ENCODE results near the gene PTPRM. TPM values are rescaled to one million over a fixed set of nuclear protein-coding genes. Genes with fewer than 3 reads are reported as not detected.

Gene PTPRM
- total RNA-seq, 1 donor from 2014 or later: 63.2 TPM

DNA sequence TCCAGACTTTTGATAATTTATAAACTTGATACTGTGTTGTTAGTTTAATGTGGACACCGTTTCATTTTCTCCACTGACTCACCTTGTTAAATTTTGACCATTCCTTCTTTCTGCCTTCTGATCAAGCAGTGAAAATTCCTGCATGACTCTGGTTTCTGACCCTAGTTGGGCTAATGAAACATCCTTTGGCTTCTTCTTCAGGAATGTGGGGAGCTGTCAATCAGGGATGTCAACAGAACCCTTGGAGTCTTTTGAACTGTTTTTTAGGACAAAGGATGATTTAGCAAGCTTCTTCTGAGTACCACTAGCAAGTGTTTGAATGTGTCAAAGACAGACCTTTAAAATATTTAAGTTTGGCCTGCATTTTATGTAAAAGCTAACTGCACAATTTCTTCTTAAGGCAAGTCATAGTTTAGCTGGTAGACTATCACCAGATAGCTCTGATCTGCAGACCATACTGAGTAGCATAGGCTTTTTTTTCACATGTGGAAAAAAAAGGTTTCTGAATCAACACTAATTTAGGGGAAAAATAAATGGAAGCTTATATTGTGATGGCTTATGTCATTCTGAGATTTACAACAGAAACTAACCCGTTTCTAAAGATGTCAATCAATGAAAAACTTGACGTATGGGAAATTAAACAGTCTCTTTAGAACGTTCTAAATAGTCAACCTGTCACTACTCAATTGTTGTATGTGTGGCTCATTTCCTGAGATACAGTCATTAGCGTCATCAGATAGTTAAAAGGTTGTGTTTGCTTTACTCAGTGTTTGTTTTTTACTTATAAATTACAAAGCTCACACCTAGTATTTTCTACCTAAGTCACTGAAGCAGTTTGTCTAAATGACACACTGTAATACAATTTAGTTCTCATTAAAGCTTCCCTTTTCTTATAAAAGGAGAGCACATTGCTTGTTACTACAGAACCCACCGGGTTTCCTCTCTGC, 311.4 kb downstream of the PTPRM start:
- TF ChIP-seq, protein P1, sequence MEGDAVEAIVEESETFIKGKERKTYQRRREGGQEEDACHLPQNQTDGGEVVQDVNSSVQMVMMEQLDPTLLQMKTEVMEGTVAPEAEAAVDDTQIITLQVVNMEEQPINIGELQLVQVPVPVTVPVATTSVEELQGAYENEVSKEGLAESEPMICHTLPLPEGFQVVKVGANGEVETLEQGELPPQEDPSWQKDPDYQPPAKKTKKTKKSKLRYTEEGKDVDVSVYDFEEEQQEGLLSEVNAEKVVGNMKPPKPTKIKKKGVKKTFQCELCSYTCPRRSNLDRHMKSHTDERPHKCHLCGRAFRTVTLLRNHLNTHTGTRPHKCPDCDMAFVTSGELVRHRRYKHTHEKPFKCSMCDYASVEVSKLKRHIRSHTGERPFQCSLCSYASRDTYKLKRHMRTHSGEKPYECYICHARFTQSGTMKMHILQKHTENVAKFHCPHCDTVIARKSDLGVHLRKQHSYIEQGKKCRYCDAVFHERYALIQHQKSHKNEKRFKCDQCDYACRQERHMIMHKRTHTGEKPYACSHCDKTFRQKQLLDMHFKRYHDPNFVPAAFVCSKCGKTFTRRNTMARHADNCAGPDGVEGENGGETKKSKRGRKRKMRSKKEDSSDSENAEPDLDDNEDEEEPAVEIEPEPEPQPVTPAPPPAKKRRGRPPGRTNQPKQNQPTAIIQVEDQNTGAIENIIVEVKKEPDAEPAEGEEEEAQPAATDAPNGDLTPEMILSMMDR (conservative IDR thresholded peaks at IDR 0.05; ENCODE audit: low read depth, low read length): no peak
- H3K4me3 ChIP-seq (ENCODE audit: low read depth, low read length): no peak overlapping the region
- no peak for DNase-seq (ENCODE audit: low read depth)

DNA sequence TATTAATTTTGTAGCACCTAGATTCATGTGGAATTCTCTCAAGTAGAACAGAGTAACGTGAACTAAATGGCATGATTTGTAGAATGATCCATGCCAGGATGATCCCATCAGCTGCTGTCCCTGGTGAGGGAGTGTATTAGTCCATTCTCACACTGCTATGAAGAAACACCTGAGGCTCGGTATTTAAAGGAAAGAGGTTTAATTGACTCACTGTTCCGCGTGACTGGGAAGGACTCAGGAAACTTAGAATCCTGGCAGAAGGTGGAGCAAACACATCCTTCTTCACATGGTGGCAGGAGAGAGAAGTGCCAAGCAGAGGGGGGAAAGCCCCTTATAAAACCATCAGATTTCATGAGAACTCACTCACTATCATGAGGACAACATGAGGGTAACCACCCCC, 312.6 kb downstream of the PTPRM start:
- TF ChIP-seq, protein P1 (conservative IDR thresholded peaks at IDR 0.05; ENCODE audit: low read depth, low read length): no peak
- no peak overlapping the region for H3K4me3 ChIP-seq (ENCODE audit: low read depth, low read length)
- DNase-seq (ENCODE audit: low read depth): no peak

DNA sequence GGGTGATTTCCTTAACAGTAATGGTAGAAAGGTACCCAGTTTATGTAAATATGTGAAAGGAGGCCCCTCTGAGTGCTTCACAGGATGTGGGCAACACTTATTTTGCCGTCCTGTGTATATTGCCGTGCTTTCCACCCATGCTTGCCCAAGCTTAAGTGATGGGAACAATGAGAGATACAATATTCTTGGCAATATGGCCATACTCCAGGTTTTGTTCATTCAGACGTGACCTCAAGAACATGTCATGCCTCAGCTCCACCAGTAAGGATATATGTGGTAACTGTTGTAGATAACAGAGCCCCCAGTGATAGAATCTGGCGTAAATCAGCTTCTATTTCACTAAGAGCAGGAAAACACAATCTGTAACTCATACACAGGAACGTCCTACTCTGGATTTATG, 318.7 kb downstream of the PTPRM start:
- no peak overlapping the region for H3K4me3 ChIP-seq (ENCODE audit: low read depth, low read length)
- TF ChIP-seq, protein P1 (conservative IDR thresholded peaks at IDR 0.05; ENCODE audit: low read depth, low read length): no peak
- no peak for DNase-seq (ENCODE audit: low read depth)

DNA sequence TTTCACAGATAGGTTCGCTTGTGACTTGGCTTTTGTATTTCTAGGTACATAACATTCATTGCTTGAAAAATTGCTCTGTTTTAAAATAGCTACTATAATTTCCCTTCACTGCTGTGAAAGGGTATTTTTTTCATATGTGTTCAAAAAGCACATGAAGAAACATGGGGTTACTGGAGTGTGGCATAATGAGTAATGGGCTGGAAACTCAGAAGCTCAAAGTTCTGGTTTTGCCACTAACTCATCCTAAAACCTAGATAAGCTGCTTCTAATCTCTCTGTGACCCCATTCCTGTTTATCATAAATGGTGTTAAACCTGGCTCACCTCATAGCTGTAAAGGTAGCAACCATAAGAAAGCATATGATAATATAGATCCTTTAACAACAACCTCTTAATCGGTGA, 319.3 kb downstream of the PTPRM start:
- TF ChIP-seq, protein P1 (conservative IDR thresholded peaks at IDR 0.05; ENCODE audit: low read depth, low read length): no peak
- no peak for DNase-seq (ENCODE audit: low read depth)
- no peak overlapping the region for H3K4me3 ChIP-seq (ENCODE audit: low read depth, low read length)

DNA sequence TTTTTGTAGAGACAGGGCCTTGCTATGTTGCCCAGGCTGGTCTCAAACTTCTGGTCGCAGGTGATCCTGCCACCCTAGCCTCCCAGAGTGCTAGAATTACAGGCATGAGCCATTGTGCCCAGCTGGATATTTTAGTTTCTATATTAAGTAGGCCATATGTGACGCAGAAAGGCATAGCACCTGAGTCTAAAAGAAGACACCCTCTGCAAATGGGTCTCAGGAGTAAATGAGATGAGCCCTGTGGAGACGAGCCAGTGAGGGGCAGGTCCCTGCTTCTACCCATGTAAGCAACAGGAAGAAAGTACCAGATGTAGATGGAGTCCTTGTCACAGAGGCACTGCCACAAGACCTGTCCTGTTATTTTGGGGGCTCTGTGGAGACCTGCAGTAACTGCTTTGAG, 322.4 kb downstream of the PTPRM start:
- TF ChIP-seq, protein P1 (conservative IDR thresholded peaks at IDR 0.05; ENCODE audit: low read depth, low read length): no peak

DNA sequence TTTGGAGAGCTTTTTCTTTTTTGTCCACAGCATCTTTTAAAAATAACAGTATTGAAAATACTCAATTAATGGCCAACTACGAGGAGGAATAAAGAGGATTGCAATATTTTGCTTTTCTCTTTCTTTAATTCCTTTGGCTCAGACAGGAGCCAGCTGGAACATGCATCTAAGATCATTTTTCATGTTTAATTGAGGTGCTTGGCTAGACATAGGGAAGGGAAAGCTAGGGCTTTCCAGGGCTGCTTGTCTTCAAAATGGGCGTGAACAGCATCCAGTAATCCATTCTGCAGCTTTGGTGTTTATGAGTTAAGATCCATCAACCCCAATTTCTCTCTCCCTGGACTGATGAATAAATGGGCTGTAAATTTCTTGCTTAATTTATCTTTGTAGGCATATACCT, 323.0 kb downstream of the PTPRM start:
- DNase-seq (ENCODE audit: low read depth): no peak
- TF ChIP-seq, protein P1 (conservative IDR thresholded peaks at IDR 0.05; ENCODE audit: low read depth, low read length): no peak
- H3K4me3 ChIP-seq (ENCODE audit: low read depth, low read length): no peak overlapping the region

More for the DNA sequence above, 322.4 kb downstream of the PTPRM start:
- no peak for DNase-seq (ENCODE audit: low read depth)
- H3K4me3 ChIP-seq (ENCODE audit: low read depth, low read length): no peak overlapping the region

DNA sequence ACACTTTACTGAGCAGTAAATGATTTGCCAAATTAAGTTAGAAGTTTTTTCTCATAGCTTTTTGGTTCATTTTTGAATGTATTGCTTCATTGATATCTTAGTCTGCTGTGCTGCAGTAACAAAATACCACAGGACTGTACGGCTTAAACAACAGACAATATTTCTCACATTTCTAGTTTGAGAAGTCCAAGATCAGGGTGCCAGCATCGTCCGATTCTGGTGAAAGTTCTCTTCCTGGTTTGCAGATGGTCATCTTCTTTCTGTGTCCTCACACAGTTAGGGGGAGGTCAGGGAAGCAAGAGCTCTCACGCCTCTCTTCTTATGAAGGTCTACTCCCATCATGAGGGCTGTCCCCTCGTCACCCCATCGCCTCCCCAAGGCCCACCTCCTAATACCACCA, 325.4 kb downstream of the PTPRM start:
- TF ChIP-seq, protein P1 (conservative IDR thresholded peaks at IDR 0.05; ENCODE audit: low read depth, low read length): no peak
- no peak overlapping the region for H3K4me3 ChIP-seq (ENCODE audit: low read depth, low read length)
- DNase-seq (ENCODE audit: low read depth): no peak
